ENCODE measurements around the gene IMPDH1. TPM values are rescaled to one million over a fixed set of nuclear protein-coding genes. Genes with fewer than 3 reads are reported as not detected.

IMPDH1 gene
- total and polyA plus RNA-seq, 2 donors (not counting 1 experiment from before 2014, with no cell fraction given), result 54.9 to 90.6 TPM

- no peaks in the 10 kb centered on the region for H3K27me3 ChIP-seq (replicated peaks in 1 of 4; ENCODE audit: control extremely low read depth in 1 of 4, control insufficient read depth in 3 of 4, insufficient read depth in 4 of 4, low read length in 3 of 4)
- no peak overlapping the region for H3K27ac ChIP-seq (ENCODE audit: low read length in 2 of 2)
- no CpG with 5 or more reads among the region's 1 CpG for WGBS (ENCODE audit: insufficient coverage)
- Mint-ChIP-seq H3K4me3 (no peak overlapping the region), H3K27ac (no peak overlapping the region), H3K27me3 (no peaks in the 10 kb centered on the region), H3K4me1 (no peaks in the 10 kb centered on the region), H3K9me3 (ENCODE audit: insufficient read depth) (no peaks in the 10 kb centered on the region)
- H3K4me3 ChIP-seq (ENCODE audit: control extremely low read depth in 1 of 5, extremely low read depth in 1 of 5, insufficient read depth in 1 of 5, low read depth in 2 of 5, low read length in 4 of 5), result no peak overlapping the region
- POLR2A ChIA-PET, result no interaction called here
- no peaks in the 10 kb centered on the region for H3K79me2 ChIP-seq (ENCODE audit: control insufficient read depth, insufficient read depth, low read length)
- no peaks in the 10 kb centered on the region for H4K20me1 ChIP-seq (ENCODE audit: control insufficient read depth, insufficient read depth, low read length, poor library complexity, severe bottlenecking)
- no peak overlapping the region for H3K4me2 ChIP-seq (replicated peaks; ENCODE audit: low read depth, low read length, poor library complexity, severe bottlenecking)
- ATAC-seq (ENCODE audit: low read depth) (no peak), DNase-seq (no peak)
- H2AFZ ChIP-seq (ENCODE audit: insufficient read depth, low read depth, low read length, poor library complexity, severe bottlenecking), result no peak overlapping the region
- intact Hi-C loops (cut with micrococcal nuclease), result no loop called here
- no peaks in the 10 kb centered on the region for H3K9me3 ChIP-seq (ENCODE audit: control extremely low read depth in 1 of 3, control insufficient read depth in 2 of 3, insufficient read depth in 1 of 3, low read length in 2 of 3)
- H3K4me1 ChIP-seq (ENCODE audit: control insufficient read depth in 2 of 2, insufficient read depth in 2 of 2, low read length in 2 of 2), result no peaks in the 10 kb centered on the region
- no peak for TF ChIP-seq EZH2 (IDR thresholded peaks at IDR 0.05; ENCODE audit: borderline replicate concordance, insufficient read depth, low read depth, low read length, poor library complexity, severe bottlenecking)
- no peak for TF ChIP-seq CTCF (IDR thresholded peaks at IDR 0.05)
- no peak overlapping the region for H3K9ac ChIP-seq (ENCODE audit: low read length)
- CTCF ChIA-PET, result interaction anchor here (0.6 to 12.8 kb wide), 3 partner anchors 14 to 39 kb away, joined by 3 to 541 read pairs (median 331); partner anchors contain the start of gene IMPDH1
- no peaks in the 10 kb centered on the region for H3K36me3 ChIP-seq (replicated peaks in 1 of 2; ENCODE audit: control extremely low read depth in 1 of 2, control insufficient read depth in 1 of 2, extremely low read depth in 1 of 2, insufficient read depth in 2 of 2, low read length in 1 of 2)
Observed at GRCh38 chr7:128422037-128422436, 12.3 kb upstream of the IMPDH1 start.

GRCh38 chr7:128421384-128421783 lies 11.6 kb upstream of the IMPDH1 start:
- DNase-seq, result no peak
- Histone ChIP-seq H2AFZ (ENCODE audit: insufficient read depth, low read depth, low read length, poor library complexity, severe bottlenecking) (no peak overlapping the region), H3K9me3 (ENCODE audit: control extremely low read depth in 1 of 3, control insufficient read depth in 2 of 3, insufficient read depth in 1 of 3, low read length in 2 of 3) (no peaks in the 10 kb centered on the region), H3K4me1 (ENCODE audit: control insufficient read depth in 2 of 2, insufficient read depth in 2 of 2, low read length in 2 of 2) (no peaks in the 10 kb centered on the region), H3K79me2 (ENCODE audit: control insufficient read depth, insufficient read depth, low read length) (no peaks in the 10 kb centered on the region), H3K27ac (ENCODE audit: low read length in 2 of 2) (no peak overlapping the region), H3K27me3 (replicated peaks in 1 of 4; ENCODE audit: control extremely low read depth in 1 of 4, control insufficient read depth in 3 of 4, insufficient read depth in 4 of 4, low read length in 3 of 4) (no peaks in the 10 kb centered on the region), H3K9ac (ENCODE audit: low read length) (no peak overlapping the region), H3K36me3 (replicated peaks in 1 of 2; ENCODE audit: control extremely low read depth in 1 of 2, control insufficient read depth in 1 of 2, extremely low read depth in 1 of 2, insufficient read depth in 2 of 2, low read length in 1 of 2) (no peaks in the 10 kb centered on the region), H4K20me1 (ENCODE audit: control insufficient read depth, insufficient read depth, low read length, poor library complexity, severe bottlenecking) (no peaks in the 10 kb centered on the region), H3K4me3 (ENCODE audit: control extremely low read depth in 1 of 5, extremely low read depth in 1 of 5, insufficient read depth in 1 of 5, low read depth in 2 of 5, low read length in 4 of 5) (no peak overlapping the region), H3K4me2 (replicated peaks; ENCODE audit: low read depth, low read length, poor library complexity, severe bottlenecking) (no peak overlapping the region)
- no peak overlapping the region for H3K27ac Mint-ChIP-seq
- no peak for TF ChIP-seq EZH2 (IDR thresholded peaks at IDR 0.05; ENCODE audit: borderline replicate concordance, insufficient read depth, low read depth, low read length, poor library complexity, severe bottlenecking)
- TF ChIP-seq CTCF (IDR thresholded peaks at IDR 0.05), result no peak
- H3K4me1 Mint-ChIP-seq, result no peaks in the 10 kb centered on the region
- WGBS (ENCODE audit: insufficient coverage), result no CpG with 5 or more reads among the region's 1 CpG
- no peaks in the 10 kb centered on the region for H3K27me3 Mint-ChIP-seq
- POLR2A ChIA-PET, result no interaction called here
- ATAC-seq (ENCODE audit: low read depth), result no peak
- intact Hi-C loops (cut with micrococcal nuclease), result no loop called here
- H3K4me3 Mint-ChIP-seq, result no peak overlapping the region
- no peaks in the 10 kb centered on the region for H3K9me3 Mint-ChIP-seq (ENCODE audit: insufficient read depth)
- CTCF ChIA-PET, result interaction anchor here (10.2 to 12.8 kb wide), 2 partner anchors 13 to 40 kb away, joined by 331 to 541 read pairs; partner anchors contain the start of gene IMPDH1

Measured in B cell (primary cell).